Muscle of back (tissue), 11 donors: Measurements from ENCODE around the gene PCSK2. TPM values are rescaled to one million over a fixed set of nuclear protein-coding genes. Genes with fewer than 3 reads are reported as not detected.

Experiments used
- DNase-seq, 3 donors: peaks; one replicate each; pipeline versions ENCODE4 v3.0.0 to v3.0.0-alpha.2; 2013
- polyA plus RNA-seq, 10 donors: library from polyadenylated mRNA; unstranded; fragments of 120-200 nt; gene quantifications; one replicate each; pipeline ENCODE4 v1.2.1, GENCODE V29; 2013; ENCODE audit not compliant: insufficient read length in 10 of 10

The PCSK2 gene
- polyA plus RNA-seq, 10 donors: 0.16 to 4.2 (median 0.60) TPM

- DNase-seq: peak in 1 of 3 donors; percentile 6
These were observed 100.6 kb downstream of the PCSK2 start for GRCh38 chr20:17327185-17328148.

GRCh38 chr20:17334932-17335331, 108.1 kb downstream of the PCSK2 start:
- no peak for DNase-seq

- DNase-seq: no peak
These were observed 112.2 kb downstream of the PCSK2 start for GRCh38 chr20:17339000-17339399.

GRCh38 chr20:17343091-17343490, 116.3 kb downstream of the PCSK2 start:
- no peak for DNase-seq

- peak in 1 of 3 donors; percentile 86 for DNase-seq
These were observed 117.0 kb downstream of the PCSK2 start for GRCh38 chr20:17343656-17344452.

- no peak for DNase-seq
These were observed 118.0 kb downstream of the PCSK2 start for GRCh38 chr20:17344790-17345189.

GRCh38 chr20:17345321-17345720, 118.5 kb downstream of the PCSK2 start:
- DNase-seq: no peak

- DNase-seq: no peak
These were observed 123.5 kb downstream of the PCSK2 start for GRCh38 chr20:17350321-17350720.

GRCh38 chr20:17357238-17357637, 130.4 kb downstream of the PCSK2 start:
- DNase-seq: no peak

GRCh38 chr20:17358854-17359253, 132.0 kb downstream of the PCSK2 start:
- no peak for DNase-seq

- DNase-seq: no peak
These were observed 137.8 kb downstream of the PCSK2 start for GRCh38 chr20:17364681-17365080.

GRCh38 chr20:17365831-17366230, 139.0 kb downstream of the PCSK2 start:
- DNase-seq: no peak

GRCh38 chr20:17369506-17369905, 142.7 kb downstream of the PCSK2 start:
- no peak for DNase-seq

- DNase-seq: no peak
These were observed 146.1 kb downstream of the PCSK2 start for GRCh38 chr20:17372806-17373440.

- no peak for DNase-seq
These were observed 147.2 kb downstream of the PCSK2 start for GRCh38 chr20:17374086-17374485.

GRCh38 chr20:17376031-17376430, 149.2 kb downstream of the PCSK2 start:
- no peak for DNase-seq

- no peak for DNase-seq
These were observed 150.4 kb downstream of the PCSK2 start for GRCh38 chr20:17377231-17377630.

GRCh38 chr20:17379651-17380050, 152.8 kb downstream of the PCSK2 start:
- no peak for DNase-seq

- DNase-seq: peak; percentile 30 to 48 (median 36)
These were observed 154.0 kb downstream of the PCSK2 start for GRCh38 chr20:17380801-17381200.

- no peak for DNase-seq
These were observed 154.9 kb downstream of the PCSK2 start for GRCh38 chr20:17381724-17382123.

- DNase-seq: no peak
These were observed 159.0 kb downstream of the PCSK2 start for GRCh38 chr20:17385798-17386197.

- DNase-seq: no peak
These were observed 163.8 kb downstream of the PCSK2 start for GRCh38 chr20:17390655-17391054.
